Fibroblast of gingiva (primary cell): ENCODE results near the gene RAD51B.
"Not testable (repeated sequence)": the region's sequence is repeated elsewhere in the genome, so short reads cannot be mapped to it uniquely, and the experiment has no call there.

Experiments
- DNase-seq: peaks from one replicate; pipeline ENCODE4 v3.0.0-alpha.2; 2011; ENCODE audit warnings: low read depth

RAD51B gene

DNA sequence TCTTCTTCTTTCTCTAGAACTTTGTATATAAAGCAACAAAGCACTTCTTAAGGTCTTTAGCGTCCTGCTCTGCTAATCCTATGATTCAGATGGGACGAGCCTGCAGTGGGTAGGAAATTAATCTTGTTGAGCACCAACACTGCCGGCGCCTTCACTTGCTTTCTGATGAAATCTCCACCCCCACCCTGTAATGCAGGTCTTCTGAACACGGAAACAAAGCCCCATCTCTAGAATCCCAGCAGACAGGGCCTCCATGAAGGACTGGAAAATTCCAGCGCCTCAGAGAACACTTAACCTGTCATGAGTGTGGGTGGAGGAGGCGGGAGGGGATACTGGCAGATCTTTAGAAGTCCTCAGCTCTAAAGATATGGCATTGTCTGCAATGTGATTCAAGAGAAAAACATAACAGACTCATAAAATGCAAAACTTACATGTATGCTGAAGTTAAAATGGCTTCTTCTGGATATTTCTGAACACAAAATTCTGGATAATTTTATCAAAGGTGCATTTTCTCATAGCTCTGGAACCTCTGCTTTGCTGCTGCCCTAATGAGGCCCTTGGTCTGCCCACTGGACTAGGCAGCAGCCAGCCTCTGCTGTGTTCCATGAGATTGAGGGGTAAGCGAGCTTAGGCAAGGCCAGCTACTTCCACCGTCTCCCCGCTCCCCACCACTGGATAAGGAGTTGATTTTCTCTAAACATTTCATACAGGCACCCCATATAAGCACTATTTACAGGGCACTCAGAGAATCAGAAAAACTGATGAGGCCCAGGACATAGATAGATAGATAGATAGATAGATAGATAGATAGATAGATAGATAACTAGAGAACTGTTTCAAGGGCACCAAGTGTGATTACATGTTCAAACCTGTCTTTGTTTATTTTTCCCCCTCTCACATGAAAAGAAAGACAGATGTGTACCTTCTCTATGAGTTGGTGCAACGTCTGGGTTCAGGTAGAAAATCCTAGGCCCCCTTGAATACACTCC, 930.2 kb downstream of the RAD51B start:
- no peak for DNase-seq

DNA sequence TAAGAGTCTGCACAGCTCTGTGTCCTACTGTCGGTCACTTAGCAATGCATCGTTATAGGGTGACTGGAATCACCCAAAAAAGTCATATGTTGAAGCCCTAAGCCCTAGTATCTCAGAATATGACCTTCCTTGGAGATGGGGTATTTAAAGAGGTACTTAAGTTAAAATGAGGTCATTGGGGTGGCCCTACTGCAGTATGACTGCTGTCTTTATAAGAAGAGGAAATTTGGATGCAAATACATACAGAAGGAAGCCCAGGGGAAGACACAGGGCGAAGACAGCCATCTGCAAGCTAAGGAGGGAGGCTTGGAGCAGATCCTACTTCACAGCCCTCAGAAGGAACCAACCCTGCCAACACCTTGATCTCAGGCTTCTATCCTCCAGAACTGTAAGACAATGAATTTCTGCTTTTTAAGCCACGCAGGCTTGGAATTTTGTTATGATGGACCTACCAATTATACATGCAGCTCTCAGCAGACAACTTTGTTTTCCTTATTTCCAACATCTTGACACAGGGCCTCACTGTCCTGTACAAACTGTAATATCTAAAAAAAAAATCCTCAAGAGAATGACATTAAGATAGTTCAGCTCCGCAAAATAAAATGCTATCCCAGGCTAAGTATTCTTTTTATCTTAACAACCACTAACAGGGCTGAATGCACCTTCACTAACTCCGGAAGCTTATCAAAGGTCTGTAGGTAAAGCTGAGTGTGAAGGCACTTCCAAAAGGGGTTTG, 932.9 kb downstream of the RAD51B start:
- no peak for DNase-seq

DNA sequence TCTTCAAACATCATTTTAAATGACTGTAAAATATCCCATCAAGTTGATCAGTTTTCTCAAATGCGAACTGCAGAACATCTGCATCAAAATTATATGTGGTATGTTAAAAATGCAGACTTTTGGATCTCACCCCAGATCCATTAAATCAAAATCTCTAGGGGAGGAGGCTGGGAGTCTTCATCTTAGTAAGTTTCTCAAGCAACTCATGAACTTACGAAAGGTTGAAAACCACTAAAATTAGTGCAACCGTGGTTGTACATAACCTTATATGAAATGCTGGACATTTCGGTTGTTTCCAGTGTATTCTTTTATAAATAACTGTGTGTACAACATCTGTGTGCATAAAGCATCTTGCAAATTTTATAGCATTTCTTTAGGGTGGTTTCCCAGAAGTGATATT, 934.1 kb downstream of the RAD51B start:
- DNase-seq: peak; percentile 69

DNA sequence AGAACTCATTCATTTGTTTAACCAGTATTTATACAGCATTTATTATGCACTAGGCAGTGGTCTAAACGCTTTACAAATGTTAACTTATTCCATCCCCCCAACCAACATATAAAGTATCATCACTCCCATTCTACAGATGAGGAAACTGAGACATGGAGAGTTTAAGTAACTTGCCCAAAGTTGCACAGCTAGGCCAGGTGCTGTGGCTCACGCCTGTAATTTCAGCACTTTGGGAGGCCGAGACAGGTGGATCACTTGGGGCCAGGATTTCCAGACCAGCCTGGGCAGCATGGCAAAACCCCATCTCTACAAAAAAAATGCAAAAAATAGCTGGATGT, 935.4 kb downstream of the RAD51B start:
- no peak for DNase-seq

DNA sequence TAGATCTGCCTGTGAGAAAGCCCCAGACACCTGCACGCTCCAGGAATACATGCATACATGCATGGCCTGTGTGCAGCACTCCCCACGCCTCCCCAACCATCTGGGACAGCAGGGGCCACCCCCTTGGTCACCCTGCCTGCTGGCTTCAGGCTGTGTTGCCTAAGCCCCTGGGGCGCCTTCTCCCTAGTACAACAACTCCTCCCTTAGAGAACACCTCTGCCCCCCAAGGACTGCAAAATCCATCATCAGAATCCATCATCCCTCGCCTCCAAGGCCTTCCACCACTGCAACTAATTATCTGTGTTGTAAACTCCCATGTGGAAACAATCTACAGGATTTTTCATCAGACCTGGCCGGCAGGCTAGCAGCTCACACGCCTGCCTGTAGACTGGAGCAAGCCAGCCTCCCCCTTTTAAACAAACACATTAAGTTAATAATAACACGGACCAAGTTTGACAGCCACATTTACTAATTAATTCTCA, 936.5 kb downstream of the RAD51B start:
- DNase-seq: peak; percentile 68

GRCh38 chr14:68756734-68757133, 937.2 kb downstream of the RAD51B start:
- no peak for DNase-seq

DNA sequence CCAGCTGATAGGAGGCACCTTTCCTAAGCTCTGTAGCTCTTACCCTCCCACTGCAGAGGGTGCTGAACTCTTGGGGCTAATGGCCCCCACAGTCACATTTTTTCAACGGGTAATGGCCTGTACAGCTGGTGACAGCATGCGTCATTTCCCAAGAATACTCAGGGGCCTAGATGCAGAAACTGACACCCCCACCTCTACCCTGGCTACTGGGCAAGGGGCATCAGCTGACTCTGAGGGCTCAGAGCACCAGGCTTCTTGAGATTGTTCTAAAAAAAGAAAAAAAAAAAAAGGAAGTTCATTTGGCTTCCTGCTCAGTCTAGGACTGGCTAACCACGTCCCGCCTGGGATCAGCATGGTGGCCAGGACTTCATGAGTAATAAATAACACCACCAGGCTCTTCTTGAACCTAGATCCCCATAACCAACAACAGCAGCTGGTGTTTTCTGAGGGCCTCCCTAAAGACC, 938.1 kb downstream of the RAD51B start:
- no peak for DNase-seq

DNA sequence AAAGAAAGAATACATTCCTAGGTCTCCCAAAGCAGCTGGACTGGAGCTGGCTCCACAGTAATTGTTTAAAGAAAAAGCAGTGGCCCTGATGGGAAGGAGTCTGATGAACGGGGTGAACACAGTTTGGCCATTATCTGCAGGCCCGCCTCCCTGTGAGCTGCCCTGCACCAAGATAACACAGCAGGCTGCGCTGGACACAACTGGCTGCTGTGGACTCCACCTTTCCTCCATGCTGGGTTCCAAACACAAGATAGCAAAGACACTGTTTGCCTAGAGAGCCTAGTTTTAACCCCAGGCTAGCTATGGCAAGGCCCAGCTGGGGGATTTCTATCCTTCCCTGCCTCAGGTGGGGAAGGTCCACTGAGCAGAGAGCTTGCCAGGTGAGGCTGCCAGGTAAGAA, 938.7 kb downstream of the RAD51B start:
- DNase-seq: no peak

DNA sequence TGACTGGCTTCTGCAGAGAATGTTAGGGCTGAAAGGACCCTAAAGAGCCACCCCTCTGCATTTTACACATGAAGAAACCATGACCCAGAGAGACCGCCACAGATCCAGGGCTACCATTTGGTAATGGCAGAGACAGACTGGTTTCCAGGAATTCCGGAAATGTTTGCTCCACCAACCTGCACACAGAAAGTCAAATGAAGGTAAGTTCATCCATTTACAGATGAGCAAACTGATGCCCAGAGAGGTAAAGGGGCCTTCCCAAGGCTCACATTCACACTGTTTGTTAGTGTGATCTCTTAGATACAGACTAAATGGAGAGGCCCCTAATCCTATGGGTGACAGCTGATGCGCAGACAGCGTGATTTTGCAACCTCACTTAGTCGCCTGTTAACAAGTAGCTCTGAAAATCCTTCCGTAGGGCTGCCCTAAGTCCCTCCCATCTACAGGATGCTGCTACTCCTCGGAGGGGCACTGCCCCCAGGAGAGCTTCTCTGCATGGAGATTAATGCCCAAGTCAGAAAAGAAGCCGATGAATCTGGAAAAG, 939.5 kb downstream of the RAD51B start:
- no peak for DNase-seq

- DNase-seq: no peak
Observed at GRCh38 chr14:68759937-68760336, 940.4 kb downstream of the RAD51B start.

DNA sequence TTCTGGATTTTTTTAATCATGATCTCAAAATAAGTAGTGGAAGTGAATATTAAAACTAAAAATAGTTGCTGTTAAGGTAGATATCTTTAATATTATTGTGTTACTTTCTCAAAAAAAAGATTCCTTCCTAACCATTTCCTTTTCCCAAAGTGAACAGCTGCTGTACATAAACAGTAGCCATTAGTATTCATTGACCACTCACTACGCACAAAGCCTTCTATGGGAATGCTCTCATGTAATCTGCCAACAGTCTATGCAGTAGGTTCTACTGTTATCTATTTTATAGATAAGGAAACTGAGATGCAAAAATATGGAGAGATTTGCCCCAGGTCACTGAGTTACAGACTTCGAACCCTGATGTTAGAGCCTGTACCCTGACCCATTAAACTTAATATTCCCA, 941.2 kb downstream of the RAD51B start:
- DNase-seq: no peak

DNA sequence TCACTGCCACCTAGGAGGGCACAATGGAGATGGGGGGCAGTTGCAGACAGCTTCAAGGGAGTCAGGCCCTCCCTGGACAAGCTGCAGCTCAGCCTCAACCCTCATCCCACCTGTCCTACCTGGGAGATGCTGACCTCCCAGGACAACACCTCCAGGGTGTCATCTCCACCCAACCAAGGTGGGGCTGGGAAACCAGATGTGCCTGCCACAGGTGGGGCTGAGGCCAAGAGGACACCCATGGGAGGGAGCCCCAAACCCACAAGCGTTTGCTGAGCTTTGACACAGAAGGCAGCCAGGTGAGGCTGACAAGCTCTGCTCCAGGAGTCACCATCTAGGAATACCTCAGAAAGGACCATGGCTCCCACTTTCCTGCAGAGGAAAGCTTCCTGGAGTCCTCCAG, 941.8 kb downstream of the RAD51B start:
- DNase-seq: no peak

- DNase-seq: no peak
Observed at GRCh38 chr14:68762953-68763764, 943.6 kb downstream of the RAD51B start.

DNA sequence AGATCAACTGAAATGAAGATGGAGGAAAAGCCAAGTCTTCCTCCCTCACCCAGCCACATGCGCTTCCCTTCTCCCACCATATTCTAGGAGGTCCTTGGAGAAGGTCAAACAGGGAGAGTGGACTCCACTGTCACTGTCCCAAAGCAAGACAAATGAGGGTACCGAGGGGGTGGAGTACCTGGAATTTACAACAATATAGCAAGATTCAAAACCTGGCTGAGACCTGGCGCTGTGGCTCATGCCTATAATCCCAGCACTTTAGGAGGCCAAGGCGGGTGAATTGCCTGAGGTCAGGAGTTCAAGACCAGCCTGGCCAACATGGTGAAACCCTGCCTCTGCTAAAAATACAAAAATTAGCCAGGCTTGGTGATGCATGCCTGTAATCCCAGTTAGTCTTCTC, 944.3 kb downstream of the RAD51B start:
- DNase-seq: not testable (repeated sequence)

DNA sequence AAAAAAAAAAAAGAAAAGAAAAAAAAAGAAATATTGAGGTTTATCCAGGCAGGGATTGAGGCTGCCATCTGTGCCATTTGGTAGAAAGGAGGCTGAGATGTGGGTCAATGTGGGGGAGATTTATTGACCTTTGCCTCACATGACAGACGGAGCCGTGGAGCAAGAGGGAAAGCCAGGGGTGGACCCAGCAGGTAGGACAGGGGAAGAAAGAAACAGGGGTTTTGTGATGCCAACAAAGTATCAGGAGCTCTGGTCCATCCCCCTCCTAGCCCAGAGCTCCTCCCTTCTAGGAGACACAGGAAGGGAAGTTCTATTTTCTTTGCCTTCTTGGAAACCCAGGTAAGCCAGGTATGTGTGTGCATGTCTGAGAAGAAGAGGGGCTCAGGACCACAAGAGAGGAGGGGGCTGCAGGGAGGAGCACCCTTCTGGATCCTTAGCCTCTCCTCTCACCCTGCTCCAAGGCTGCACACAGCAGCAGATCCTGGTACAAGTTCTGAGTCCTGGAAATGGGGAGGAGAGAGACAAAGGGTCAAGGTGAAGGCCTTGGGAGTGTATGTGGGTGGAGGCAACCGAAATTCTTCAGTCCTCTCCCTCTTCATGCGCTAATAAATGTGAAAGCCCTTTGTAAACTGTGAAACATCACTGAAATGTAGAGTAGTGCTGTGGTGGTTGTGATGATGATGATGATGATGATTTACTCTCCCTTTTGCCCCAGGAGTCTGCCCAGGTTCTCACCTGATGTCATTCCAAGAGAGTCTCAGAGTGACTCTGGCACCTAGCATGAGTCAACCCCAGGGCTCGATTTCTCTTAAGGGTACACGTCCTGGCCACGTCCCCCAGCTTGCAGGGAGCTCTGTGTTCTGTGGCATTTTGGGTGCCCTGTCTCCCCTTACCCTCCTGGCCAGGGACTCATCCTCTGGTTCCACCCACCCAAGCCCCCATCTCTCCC, 947.0 kb downstream of the RAD51B start:
- DNase-seq: no peak

DNA sequence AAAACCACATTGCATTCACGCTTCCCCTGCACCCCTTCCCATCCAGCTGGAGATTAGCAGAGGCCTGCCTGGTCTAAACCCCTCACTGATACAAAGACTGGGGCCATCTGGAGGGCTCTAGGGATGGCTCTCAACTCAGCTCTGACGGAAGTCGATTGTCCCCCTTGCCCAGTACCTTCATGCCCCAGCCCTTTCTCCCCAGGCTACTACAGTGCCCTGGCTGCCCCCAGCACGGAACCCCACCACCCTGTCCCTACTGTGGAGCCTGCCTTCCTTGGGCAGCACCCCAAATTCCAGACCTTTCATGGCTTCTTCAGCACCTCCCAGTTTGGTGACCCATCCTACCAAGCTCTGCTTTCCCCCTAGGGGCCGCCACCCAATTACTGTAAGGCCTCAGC, 947.7 kb downstream of the RAD51B start:
- no peak for DNase-seq

DNA sequence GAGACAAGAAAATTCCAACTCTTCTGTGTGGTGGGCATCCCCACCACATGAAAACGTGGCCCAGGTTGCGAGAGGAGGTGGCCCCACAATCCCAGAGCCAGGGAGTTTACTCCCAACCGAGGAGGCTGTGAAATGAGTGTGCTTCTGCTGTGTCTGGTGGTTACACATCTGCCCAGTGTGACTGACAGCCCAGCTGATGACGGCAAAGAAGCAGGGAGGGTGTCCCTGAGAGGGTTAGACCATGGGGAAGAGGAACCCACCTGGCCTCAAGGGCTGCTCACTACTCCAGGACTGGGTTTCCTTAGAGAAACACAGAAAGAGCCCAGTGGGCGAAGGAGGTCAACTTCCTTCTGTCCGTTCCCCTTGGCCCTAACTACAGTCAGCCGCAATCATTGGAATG, 948.7 kb downstream of the RAD51B start:
- DNase-seq: no peak

DNA sequence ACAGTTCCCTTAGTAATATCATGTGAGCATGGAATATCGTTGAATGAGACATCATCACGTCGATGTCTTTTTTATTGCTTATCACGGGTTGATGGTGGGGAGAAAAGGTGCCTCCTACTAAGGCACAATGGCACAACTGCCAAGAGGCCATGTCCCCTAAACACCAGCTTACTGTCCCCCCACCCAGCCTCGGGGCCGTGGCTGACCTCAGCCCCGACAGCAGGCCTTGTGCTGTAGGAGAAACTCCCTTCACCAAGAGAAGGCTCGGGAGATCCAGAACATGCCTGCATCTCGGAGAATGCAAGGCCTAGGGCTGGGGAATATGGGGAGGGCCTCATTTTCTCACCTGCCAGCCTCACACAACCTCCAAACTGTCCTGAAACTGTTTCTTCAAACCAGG, 950.5 kb downstream of the RAD51B start:
- DNase-seq: no peak

- DNase-seq: no peak
Observed at GRCh38 chr14:68770553-68771286, 951.1 kb downstream of the RAD51B start.

DNA sequence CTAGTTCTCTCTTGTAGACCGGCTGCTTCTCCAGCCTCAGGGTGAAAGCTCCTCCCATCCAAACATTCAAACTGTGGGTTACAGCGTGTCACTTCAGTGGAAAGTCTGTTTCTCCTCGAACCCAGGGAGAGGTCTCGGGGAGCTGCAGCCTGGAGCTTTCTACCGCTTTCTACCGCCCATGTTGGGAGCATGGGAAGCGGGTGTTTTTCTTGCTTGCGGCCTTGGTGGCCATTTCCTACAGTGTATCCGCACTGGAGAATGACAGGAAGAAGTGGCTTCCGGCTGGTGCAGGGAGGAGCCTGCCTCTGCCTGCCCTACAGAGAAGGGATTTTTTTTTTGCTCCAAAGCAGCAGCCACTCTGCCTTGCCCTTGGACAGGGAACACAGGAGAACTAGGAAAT, 952.1 kb downstream of the RAD51B start:
- DNase-seq: no peak
